Esophagus squamous epithelium (tissue), 5 donors: ENCODE measurements around the gene CHPF2. TPM values are rescaled to one million over a fixed set of nuclear protein-coding genes. Genes with fewer than 3 reads are reported as not detected.

Source experiments
- DNase-seq: peaks from one replicate; lab custom pipeline; 2025; lab: John Stamatoyannopoulos, UW
- H3K27ac ChIP-seq, 4 donors: fragments of 200-600 bp; sonication (generic); one replicate each; pipeline ENCODE4 v1.5.1; 2016 to 2019; ENCODE audit warnings: mild to moderate bottlenecking in 1 of 4
- H3K27me3 ChIP-seq, 4 donors: fragments of 200-600 bp; sonication (generic); 1 replicate in 3 of 4; 2 replicates in 1 of 4; pipeline versions ENCODE4 v1.5.1 to v1.6.0; 2017 to 2021; ENCODE audit warnings: antibody characterized with exemption in 1 of 4
- H3K36me3 ChIP-seq, 3 donors: fragments of 200-600 bp; sonication (generic); one replicate each; pipeline ENCODE4 v1.5.1; 2016 to 2019
- H3K4me1 ChIP-seq, 3 donors: fragments of 200-600 bp; sonication (generic); one replicate each; pipeline ENCODE4 v1.5.1; 2017 to 2019
- H3K4me3 ChIP-seq, 4 donors: fragments of 200-600 bp; sonication (generic); 1 replicate in 3 of 4; 2 replicates in 1 of 4; pipeline ENCODE4 v1.5.1; 2016 to 2019; ENCODE audit warnings: mild to moderate bottlenecking in 2 of 4, moderate library complexity in 1 of 4
- H3K9me3 ChIP-seq, 3 donors: fragments of 200-600 bp; sonication (generic); one replicate each; pipeline ENCODE4 v1.5.1; 2016 to 2019
- CTCF ChIP-seq, 6 experiments: fragments of 450-650 bp in 4 of 6; fragments of 200-600 bp in 2 of 6; sonication (generic) in 2 of 6; IDR thresholded peaks; one replicate each; pipeline ENCODE4 v1.5.1; 2016 to 2019; ENCODE audit warnings: antibody characterized with exemption in 6 of 6, mild to moderate bottlenecking in 4 of 6, moderate library complexity in 4 of 6
- POLR2A ChIP-seq, 4 donors: fragments of 450-650 bp; IDR thresholded peaks; one replicate each; pipeline ENCODE4 v1.6.1; 2017; ENCODE audit warnings: antibody characterized with exemption in 4 of 4, mild to moderate bottlenecking in 4 of 4, moderate library complexity in 3 of 4
- WGBS, 2 donors: methylation state at CpG; one replicate each; pipeline ENCODE4 v1.1.5; 2018; 5-methylcytosine and 5-hydroxymethylcytosine counted together
- intact Hi-C: fragments of 100-400 bp; cut with DNase I; formaldehyde crosslinking; loops from one replicate; pipeline ENCODE4 v1.15.0; 2022
- total RNA-seq, 4 donors: library from RNA; depleted of rRNA; stranded (reverse); fragments of >200 nt; gene quantifications; one replicate each; pipeline ENCODE4 v1.1.0, GENCODE V29; 2016
- donor health status: DM: yes; HTN: yes; CAD: no.

Gene CHPF2
- total RNA-seq, 4 donors from 2014 or later = 21.8 to 23.5 (median 22.3) TPM

DNA sequence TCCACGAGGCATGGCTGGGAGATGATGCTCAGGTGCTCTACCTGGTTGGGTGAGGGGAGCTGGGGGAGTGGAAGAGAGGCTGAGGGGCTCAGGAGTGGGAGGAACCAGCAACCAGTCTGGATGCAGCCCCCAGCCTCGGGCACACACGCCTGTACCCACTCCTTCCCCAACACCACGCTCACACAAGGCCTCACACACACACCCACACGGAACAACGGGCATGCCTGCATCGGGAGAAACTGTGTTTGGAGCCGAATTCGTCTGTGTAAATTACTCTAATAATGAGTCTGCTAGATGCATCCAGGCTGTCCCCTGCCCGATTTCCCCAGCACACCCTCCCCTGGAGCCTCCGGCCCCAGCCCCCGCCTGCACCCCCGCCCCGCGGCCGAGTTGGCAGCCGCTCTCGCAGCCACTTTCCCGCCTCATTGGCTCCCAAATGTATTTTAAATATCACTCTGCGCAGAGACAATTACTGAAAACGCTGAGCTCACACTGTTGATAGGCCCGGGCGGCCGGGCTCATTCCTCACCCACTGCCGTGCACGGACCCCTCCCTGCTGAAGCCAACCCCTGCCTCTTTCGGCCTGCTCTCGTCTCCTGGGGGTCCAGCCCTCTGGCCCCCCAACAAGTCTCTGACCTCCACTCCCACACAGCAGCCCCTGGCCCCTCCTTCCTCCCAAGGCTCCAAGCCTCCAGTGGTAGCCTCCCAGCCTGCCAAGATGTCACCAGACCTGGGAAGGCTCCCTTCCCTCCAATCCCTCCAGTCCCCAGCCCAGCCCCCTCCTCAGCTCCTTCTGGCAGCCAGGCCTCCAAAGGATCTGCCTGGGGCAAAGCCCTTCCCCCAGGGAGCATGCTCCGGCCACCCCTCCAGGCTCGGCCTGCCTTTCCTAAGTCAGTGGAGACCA lies 33.1 kb upstream of the CHPF2 start:
- WGBS, 2 donors = 32 to 59% methylated on average over 18 to 27 of the region's 30 CpGs
- Histone ChIP-seq H3K9me3 (no peaks in the 10 kb centered on the region), H3K4me1 (peaks cover 0 to 9% (median 0%) of the 10 kb centered on the region in 3 donors), H3K27me3 (peaks cover 0 to 40% (median 0%) of the 10 kb centered on the region in 4 donors), H3K4me3 (no peak overlapping the region), H3K27ac (no peak overlapping the region), H3K36me3 (no peaks in the 10 kb centered on the region)
- no peak for TF ChIP-seq CTCF (IDR thresholded peaks at IDR 0.05)
- TF ChIP-seq POLR2A (IDR thresholded peaks at IDR 0.05) = no peak
- intact Hi-C loops = no loop called here
- DNase-seq = no peak

GRCh38 chr7:151201344-151201743 lies 30.9 kb upstream of the CHPF2 start:
- H3K4me1 ChIP-seq = peaks cover 0 to 9% (median 0%) of the 10 kb centered on the region in 3 donors
- H3K36me3 ChIP-seq = no peaks in the 10 kb centered on the region
- WGBS, 2 donors = 64 to 74% methylated on average over 3 of the region's 3 CpGs
- no peak overlapping the region for H3K4me3 ChIP-seq
- peaks cover 0 to 47% (median 0%) of the 10 kb centered on the region in 4 donors for H3K27me3 ChIP-seq
- TF ChIP-seq CTCF (IDR thresholded peaks at IDR 0.05) = no peak
- no peak overlapping the region for H3K27ac ChIP-seq
- no peaks in the 10 kb centered on the region for H3K9me3 ChIP-seq
- intact Hi-C loops = no loop called here
- DNase-seq = no peak

DNA sequence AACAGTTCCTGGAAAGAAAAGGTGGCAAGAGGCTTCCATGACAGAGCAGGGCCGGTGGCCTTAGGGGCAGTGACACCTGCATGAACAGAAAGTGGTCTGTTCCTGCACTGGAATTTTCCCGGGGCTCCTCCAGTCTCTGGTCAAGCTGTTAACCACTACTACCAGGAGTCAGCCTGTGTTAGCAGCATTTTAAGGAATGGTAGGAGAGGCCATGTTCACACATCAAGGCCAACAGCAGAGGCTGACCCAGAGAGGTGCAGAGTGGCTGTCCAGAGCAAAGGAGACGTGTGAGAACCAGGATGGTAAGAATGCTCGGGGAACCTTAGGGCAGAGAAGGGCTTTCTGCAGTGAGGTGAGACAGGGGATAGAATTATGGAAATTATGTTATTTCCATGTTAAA lies 30.5 kb upstream of the CHPF2 start:
- intact Hi-C loops = no loop called here
- Histone ChIP-seq H3K27me3 (peaks cover 0 to 47% (median 0%) of the 10 kb centered on the region in 4 donors), H3K4me3 (no peak overlapping the region), H3K4me1 (peaks cover 0 to 9% (median 0%) of the 10 kb centered on the region in 3 donors), H3K36me3 (no peaks in the 10 kb centered on the region), H3K9me3 (no peaks in the 10 kb centered on the region), H3K27ac (no peak overlapping the region)
- no peak for DNase-seq
- TF ChIP-seq CTCF (IDR thresholded peaks at IDR 0.05) = no peak
- TF ChIP-seq POLR2A (IDR thresholded peaks at IDR 0.05) = no peak
- 70 to 83% methylated on average over 3 to 4 of the region's 4 CpGs for WGBS, 2 donors

DNA sequence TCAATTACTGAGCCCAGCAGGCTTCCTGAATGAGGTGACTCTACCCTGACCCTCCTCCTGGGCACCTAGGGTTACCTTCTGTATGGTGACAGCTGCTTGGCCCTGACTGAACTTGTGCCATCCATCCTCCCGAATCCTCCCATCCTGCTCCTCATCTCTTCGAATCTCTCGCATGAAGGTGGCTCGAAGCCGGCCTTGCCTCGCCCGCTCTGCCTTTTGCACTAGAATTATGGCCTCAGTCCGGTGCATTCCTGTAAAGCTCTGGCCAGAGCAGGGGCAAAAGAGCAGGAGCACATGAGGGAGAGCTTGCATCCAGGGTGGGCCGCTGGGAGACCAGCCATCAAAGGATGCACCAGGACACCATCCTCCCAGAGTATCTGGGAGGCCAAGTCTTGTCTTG lies 29.4 kb upstream of the CHPF2 start:
- WGBS, 2 donors = 92 to 95% methylated on average over 7 to 8 of the region's 9 CpGs
- DNase-seq = no peak
- Histone ChIP-seq H3K4me1 (peaks cover 0 to 9% (median 0%) of the 10 kb centered on the region in 3 donors), H3K36me3 (no peaks in the 10 kb centered on the region), H3K27me3 (peaks cover 0 to 47% (median 0%) of the 10 kb centered on the region in 4 donors), H3K9me3 (no peaks in the 10 kb centered on the region), H3K27ac (no peak overlapping the region), H3K4me3 (no peak overlapping the region)
- no peak for TF ChIP-seq CTCF (IDR thresholded peaks at IDR 0.05)
- TF ChIP-seq POLR2A (IDR thresholded peaks at IDR 0.05) = no peak
- intact Hi-C loops = no loop called here

DNA sequence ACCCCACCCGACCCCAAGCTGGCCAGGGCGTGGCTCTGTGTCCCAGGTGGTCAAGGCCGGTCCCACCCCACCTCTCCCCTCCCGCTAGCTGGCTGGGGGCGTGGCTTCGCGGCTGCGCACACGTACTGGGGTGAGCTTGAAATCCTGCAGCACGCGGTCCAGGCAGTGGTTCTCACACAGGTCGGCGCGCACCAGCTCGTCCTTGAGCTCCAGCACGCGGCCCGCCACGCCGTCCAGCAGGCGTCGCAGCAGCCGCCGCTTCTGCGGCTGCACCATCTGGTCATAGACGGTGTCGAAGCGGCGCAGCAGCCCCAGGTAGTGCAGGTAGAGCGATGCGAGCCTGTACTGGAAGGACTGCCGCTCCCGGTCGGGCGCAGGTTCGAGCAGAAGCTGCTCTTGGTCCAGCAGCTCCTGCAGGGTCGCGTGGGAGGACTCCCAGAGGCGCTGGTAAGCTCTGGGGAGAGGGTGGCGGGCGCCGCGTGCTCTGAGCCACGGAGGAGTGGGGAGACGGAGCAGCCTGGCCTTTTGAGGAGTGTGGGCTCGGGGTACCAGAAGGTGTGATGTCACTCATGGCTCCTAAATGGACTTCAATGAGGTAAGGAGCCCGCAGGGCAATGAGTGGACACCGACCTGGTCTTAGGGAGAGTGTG lies 27.8 kb upstream of the CHPF2 start:
- Histone ChIP-seq H3K36me3 (no peaks in the 10 kb centered on the region), H3K9me3 (no peaks in the 10 kb centered on the region), H3K27me3 (peaks cover 0 to 40% (median 0%) of the 10 kb centered on the region in 4 donors), H3K4me1 (peaks cover 0 to 3% (median 0%) of the 10 kb centered on the region in 3 donors), H3K4me3 (no peak overlapping the region), H3K27ac (no peak overlapping the region)
- no peak for DNase-seq
- 78 to 84% methylated on average over 5 to 9 of the region's 48 CpGs for WGBS, 2 donors
- TF ChIP-seq POLR2A (IDR thresholded peaks at IDR 0.05) (no peak), CTCF (IDR thresholded peaks at IDR 0.05) (no peak)
- intact Hi-C loops = no loop called here
